ENCODE data around the gene LIMCH1.

DNA sequence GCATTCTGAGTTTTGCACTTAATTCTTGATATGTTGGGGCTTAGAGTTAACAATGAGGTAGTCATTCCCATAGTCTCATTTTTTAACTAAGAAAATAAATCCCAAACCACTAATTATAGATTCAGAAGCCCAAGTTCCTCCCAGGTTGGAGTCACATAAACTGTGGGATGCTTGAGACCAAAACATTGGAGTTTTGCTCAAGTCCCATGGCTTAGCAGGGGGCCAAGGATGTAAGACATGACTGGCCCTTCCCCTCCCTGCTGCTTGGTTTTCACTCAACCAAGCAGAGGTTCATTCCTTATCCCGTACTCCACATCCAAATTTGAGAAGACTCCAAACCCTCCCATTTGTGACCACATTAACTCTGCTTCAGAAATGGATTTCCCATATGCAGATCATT is 101.3 kb downstream of the LIMCH1 start:
- TF ChIP-seq, protein P1, sequence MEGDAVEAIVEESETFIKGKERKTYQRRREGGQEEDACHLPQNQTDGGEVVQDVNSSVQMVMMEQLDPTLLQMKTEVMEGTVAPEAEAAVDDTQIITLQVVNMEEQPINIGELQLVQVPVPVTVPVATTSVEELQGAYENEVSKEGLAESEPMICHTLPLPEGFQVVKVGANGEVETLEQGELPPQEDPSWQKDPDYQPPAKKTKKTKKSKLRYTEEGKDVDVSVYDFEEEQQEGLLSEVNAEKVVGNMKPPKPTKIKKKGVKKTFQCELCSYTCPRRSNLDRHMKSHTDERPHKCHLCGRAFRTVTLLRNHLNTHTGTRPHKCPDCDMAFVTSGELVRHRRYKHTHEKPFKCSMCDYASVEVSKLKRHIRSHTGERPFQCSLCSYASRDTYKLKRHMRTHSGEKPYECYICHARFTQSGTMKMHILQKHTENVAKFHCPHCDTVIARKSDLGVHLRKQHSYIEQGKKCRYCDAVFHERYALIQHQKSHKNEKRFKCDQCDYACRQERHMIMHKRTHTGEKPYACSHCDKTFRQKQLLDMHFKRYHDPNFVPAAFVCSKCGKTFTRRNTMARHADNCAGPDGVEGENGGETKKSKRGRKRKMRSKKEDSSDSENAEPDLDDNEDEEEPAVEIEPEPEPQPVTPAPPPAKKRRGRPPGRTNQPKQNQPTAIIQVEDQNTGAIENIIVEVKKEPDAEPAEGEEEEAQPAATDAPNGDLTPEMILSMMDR (conservative IDR thresholded peaks at IDR 0.05; ENCODE audit: low read depth, low read length), result no peak
- no peak for TF ChIP-seq EZH2phosphoT487 (IDR thresholded peaks at IDR 0.05; ENCODE audit: borderline replicate concordance, low read length)

Measured in PC-3 (cell line).